IPS-18a (cell line): ENCODE measurements around the gene BTBD18.

Experiments
- H3K27ac ChIP-seq: one replicate; pipeline ENCODE4 v1.5.1; 2013; ENCODE audit warnings: low read length
- H3K27me3 ChIP-seq: one replicate; pipeline ENCODE4 v1.6.1; 2013; ENCODE audit warnings: mild to moderate bottlenecking, low read length; ENCODE audit not compliant: control insufficient read depth, insufficient read depth
- H3K36me3 ChIP-seq: one replicate; pipeline ENCODE4 v1.6.1; 2013; ENCODE audit warnings: low read depth, low read length; ENCODE audit not compliant: control insufficient read depth
- H3K4me1 ChIP-seq: one replicate; pipeline ENCODE4 v1.6.1; 2013; ENCODE audit warnings: low read depth, low read length; ENCODE audit not compliant: control insufficient read depth
- H3K4me3 ChIP-seq: one replicate; pipeline ENCODE4 v1.5.1; 2013; ENCODE audit warnings: low read length
- H3K9ac ChIP-seq: one replicate; pipeline ENCODE4 v1.6.1; 2013; ENCODE audit warnings: mild to moderate bottlenecking, low read length, moderate library complexity
- H3K9me3 ChIP-seq: one replicate; pipeline ENCODE4 v1.6.1; 2013; ENCODE audit warnings: low read depth, low read length; ENCODE audit not compliant: control insufficient read depth

BTBD18 gene, protein sequence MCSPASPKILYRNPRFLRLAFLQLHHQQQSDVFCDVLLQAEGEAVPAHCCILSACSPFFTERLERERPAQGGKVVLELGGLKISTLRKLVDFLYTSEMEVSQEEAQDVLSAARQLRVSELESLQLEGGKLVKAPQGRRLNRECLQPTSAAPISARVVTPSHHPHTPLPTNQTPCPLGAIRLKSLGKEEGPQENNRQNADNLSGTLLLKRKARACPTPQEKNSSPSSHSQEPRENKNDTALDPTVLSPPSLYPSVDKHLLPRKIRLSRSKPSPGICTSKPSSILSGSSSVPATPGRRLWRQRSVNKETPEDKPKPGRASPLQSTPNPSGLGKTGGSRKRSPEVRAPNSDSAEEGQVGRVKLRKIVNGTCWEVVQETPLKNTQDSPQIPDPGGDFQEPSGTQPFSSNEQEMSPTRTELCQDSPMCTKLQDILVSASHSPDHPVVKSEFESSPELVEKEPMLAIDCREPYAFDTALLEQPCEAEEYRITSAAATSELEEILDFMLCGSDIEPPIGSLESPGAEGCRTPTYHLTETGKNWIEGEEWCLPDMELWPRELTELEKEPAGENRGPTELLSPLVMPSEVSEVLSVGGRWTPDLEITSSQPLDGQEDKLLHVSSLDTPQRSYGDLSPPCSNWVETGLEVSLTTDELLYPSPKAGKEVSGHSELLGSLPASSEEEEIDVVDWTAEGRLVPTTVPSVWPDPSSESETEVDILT

DNA sequence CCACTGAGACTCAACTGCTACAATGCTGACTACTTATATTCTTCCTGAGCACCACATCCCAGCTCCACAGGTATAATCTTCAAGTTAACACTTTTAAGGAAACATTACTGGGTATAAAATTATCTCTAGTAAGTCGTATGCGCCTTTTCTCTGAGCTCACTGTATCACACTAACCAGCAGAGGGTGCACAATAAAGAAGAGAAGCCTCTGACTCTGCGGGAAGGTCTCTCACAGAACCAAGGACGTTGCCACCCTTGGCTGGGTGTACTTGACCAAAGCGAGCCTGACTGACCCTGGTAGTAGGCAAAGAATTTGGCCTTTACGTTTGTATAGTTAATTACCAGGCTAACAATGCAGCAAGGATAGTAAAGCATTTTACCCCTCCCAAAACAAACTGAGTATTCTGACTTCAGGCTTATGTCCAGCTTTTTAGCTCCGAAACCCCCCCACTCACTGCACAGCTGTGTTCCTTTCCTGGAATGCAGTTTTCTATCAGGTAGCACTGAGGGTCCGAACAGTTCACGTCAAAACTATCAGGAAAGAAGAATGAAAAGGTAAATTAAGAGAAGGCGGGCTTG is at the start of gene BTBD18:
Gene BTBD18 (minus strand): TSS at position 144 of the 578 bp plus-strand sequence. CDS start 631 bp downstream, outside the sequence.
- H3K36me3 ChIP-seq = no peaks in the 10 kb centered on the region
- H3K4me1 ChIP-seq = no peaks in the 10 kb centered on the region
- no peaks in the 10 kb centered on the region for H3K27me3 ChIP-seq
- H3K27ac ChIP-seq = no peak within 1 kb of the TSS
- no peak within 1 kb of the TSS for H3K4me3 ChIP-seq
- H3K9me3 ChIP-seq = no peaks in the 10 kb centered on the region
- no peak within 1 kb of the TSS for H3K9ac ChIP-seq

DNA sequence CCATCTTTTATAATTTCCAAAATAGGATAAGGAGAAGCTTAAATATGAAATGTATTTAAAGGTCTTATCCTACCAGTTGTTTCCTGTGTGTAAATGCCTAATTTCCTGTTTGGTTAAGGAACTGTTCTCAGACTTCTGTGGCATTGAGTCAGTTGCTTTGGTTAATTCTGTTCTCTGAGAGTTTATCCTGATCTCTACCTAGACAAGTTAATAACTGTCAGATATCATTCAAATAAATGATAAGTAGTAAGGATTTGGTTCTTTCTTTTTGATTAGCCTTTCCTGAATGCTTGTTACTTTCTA is 49.5 kb upstream of the BTBD18 start:
- H3K27me3 ChIP-seq = no peaks in the 10 kb centered on the region
- no peaks in the 10 kb centered on the region for H3K9me3 ChIP-seq
- no peak overlapping the region for H3K4me3 ChIP-seq
- no peak overlapping the region for H3K9ac ChIP-seq
- H3K36me3 ChIP-seq = peaks cover 70% of the 10 kb centered on the region
- no peaks in the 10 kb centered on the region for H3K4me1 ChIP-seq
- no peak overlapping the region for H3K27ac ChIP-seq

DNA sequence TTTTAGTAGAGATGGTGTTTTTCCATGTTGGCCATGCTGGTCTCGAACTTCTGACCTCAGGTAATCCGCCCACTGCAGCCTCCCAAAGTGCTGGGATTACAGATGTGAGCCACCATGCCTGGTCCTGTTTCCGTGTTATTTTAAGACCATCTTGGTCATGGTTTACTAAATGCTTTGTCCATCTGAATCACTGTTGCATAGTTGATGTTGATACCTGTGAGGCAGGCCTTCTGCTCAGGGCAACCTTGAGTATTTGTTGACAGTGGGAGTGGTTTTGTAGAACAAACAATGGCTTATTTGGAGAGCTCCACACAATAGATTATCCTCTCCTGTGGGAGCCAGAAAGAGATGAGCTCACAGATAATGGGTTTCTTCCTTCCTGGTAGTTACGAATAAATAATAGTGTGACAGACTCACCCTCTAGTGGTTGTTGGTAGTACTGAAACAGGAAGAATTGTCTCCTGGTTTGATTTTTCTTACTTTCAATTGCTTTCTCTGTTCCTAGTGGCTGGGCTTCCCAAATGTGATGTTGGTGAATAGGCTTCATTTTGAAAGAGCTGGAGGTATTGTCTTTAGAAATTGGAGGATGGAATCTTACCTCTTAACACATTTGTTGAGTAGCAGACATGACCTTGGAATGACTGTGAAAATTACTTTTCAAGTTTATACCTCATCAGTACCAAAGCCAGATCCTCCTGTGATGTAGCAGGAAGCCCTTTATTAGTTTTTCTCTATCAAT is 49.0 kb upstream of the BTBD18 start:
- no peaks in the 10 kb centered on the region for H3K27me3 ChIP-seq
- no peaks in the 10 kb centered on the region for H3K4me1 ChIP-seq
- H3K27ac ChIP-seq = no peak overlapping the region
- peaks cover 70% of the 10 kb centered on the region for H3K36me3 ChIP-seq
- H3K4me3 ChIP-seq = no peak overlapping the region
- H3K9me3 ChIP-seq = no peaks in the 10 kb centered on the region
- no peak overlapping the region for H3K9ac ChIP-seq

DNA sequence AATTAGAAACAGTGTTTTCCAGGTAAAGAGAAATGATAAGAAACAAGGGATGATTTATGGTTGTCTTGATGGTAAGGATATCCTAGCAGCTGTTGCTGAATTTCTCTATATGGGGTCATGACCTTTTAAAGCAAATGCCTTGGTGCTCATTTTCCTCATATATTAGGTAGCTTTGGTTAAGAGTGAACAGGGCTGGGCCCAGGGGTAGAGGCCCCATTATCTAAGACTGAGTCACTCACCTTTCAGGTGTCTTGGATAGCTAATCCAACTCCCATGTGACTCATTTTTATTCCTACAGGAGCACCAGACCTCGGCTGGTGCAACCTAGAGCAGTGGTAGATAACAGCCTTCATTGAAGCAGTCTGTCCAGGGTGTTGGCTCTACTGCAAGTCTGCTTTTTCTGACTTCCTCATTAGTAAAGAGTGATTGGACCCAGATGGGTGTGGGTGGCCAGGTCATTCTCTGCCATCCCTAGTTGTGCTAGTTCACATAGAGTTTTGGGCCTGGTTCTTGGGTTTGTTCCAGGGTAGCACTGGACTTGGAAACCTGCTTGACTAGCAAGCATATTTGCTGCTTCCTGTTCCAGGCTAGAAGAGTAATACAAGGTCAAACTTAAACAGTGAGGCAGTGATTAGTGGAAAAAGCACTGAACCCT is 47.4 kb upstream of the BTBD18 start:
- no peaks in the 10 kb centered on the region for H3K9me3 ChIP-seq
- H3K36me3 ChIP-seq = peaks cover 63% of the 10 kb centered on the region
- no peaks in the 10 kb centered on the region for H3K27me3 ChIP-seq
- H3K4me3 ChIP-seq = no peak overlapping the region
- H3K27ac ChIP-seq = no peak overlapping the region
- H3K4me1 ChIP-seq = no peaks in the 10 kb centered on the region
- no peak overlapping the region for H3K9ac ChIP-seq

DNA sequence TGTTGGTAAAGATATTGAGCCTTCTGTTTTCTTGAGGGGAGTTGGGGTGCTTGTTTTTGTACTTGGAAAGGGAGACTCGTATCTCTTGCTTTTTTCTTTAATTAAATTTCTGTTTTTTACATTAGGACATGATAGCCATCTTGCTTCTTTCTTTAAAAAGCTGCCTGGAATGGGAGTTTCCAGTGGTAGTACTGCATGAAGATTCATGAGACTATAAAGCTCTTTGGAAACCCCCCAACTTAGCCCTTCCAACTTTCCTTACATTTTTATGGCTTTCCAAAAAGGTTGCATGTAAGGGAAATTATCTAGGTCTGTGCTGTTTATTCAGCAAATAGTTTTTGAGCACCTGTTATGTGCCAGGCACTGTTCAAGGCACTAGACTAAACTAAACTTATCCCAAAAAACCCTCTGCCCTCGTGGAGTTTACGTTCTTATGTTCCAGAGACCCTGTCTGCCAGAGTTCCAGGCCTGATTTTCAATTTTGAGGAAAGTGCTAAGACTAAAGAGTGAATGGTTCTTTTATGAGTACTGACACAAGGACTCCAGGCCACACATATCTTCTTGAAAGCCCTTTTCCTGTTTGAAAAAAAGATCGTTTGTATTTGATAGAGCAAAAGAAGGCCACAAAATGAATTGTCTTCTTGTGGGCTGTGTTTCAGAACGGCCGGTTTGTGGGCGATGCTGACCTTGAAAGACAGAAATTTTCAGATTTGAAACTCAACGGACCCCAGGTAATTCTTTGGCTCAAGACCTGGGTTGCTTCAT is 41.9 kb upstream of the BTBD18 start:
- Histone ChIP-seq H3K4me1 (peaks cover 3% of the 10 kb centered on the region), H3K36me3 (peaks cover 44% of the 10 kb centered on the region), H3K27me3 (no peaks in the 10 kb centered on the region), H3K4me3 (no peak overlapping the region), H3K9me3 (no peaks in the 10 kb centered on the region), H3K9ac (no peak overlapping the region), H3K27ac (no peak overlapping the region)

DNA sequence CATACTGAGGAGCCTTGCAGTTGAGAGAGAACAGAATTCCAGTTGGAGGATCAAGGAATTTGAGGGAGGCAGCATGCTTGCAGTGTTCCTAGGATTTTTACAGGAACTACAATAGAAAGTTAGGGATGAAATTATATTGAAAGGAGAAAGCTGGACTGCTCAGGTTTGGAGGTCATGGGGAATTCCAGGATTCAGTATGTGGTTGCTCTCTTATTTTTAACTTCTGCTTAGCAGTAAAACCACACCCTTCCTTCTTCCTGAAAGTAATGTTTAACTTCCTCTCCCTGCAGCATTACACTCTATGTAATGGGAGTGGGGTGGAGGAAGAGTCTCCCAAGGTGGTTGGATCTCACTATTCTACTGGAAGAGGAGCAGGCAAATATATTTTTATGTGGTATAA is 41.3 kb upstream of the BTBD18 start:
- H3K4me3 ChIP-seq = no peak overlapping the region
- peaks cover 9% of the 10 kb centered on the region for H3K4me1 ChIP-seq
- H3K9ac ChIP-seq = no peak overlapping the region
- no peaks in the 10 kb centered on the region for H3K27me3 ChIP-seq
- no peak overlapping the region for H3K27ac ChIP-seq
- peaks cover 39% of the 10 kb centered on the region for H3K36me3 ChIP-seq
- H3K9me3 ChIP-seq = no peaks in the 10 kb centered on the region

DNA sequence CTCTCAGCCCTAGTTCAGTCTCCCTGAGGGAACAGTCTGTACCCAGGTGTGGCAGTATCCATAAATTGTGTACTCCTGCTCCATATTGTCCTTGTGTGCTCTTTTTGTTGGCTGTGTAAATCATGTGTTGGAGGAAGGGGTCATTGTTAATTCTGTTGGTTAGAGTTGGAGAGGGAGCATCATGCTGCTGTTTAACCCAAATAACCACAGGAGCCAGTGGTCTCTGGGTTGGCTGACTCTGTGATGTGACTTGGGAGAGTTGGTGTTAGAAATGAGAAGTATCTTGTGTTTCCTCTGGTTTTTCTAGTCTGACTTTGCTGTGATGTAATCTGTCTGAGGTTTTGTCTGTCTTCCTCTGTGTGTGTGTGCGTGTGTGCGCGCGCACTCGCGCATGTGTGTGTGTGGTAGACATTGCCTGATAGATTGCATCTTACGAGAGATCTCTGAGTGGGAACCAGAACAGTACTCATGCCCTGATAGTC is 40.5 kb upstream of the BTBD18 start:
- no peak overlapping the region for H3K4me3 ChIP-seq
- no peak overlapping the region for H3K27ac ChIP-seq
- no peaks in the 10 kb centered on the region for H3K27me3 ChIP-seq
- H3K9me3 ChIP-seq = no peaks in the 10 kb centered on the region
- peaks cover 37% of the 10 kb centered on the region for H3K36me3 ChIP-seq
- no peak overlapping the region for H3K9ac ChIP-seq
- peaks cover 17% of the 10 kb centered on the region for H3K4me1 ChIP-seq

DNA sequence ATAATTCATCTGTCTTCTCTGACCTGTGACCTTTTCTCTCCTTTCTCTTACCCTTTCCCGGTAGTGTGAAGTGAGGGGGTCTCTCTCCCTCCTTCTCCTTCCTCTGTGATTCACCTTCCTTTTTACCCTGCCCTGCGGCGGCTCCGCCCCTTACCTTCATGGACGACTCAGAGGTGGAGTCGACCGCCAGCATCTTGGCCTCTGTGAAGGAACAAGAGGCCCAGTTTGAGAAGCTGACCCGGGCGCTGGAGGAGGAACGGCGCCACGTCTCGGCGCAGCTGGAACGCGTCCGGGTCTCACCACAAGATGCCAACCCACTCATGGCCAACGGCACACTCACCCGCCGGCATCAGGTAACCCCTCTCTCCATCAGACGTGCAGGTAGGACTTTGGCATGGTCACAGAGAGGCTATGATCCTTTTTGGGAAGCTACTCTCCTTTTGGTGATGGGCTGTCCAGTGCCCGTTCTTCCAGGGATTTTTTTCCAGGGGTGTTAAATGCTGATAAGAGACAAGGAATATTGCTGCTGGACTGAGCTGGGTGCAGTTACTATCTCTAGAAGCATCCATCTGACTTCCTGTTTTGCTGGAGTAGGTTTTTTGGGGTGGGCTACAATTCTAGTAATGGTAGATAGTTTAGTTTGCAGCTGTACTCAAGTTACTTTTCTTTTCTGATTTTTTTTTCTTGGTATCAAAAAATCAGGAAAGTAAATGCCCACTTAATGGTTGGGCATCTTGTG is 39.9 kb upstream of the BTBD18 start:
- H3K27me3 ChIP-seq = no peaks in the 10 kb centered on the region
- no peaks in the 10 kb centered on the region for H3K9me3 ChIP-seq
- no peak overlapping the region for H3K27ac ChIP-seq
- no peak overlapping the region for H3K9ac ChIP-seq
- peaks cover 33% of the 10 kb centered on the region for H3K36me3 ChIP-seq
- H3K4me3 ChIP-seq = no peak overlapping the region
- H3K4me1 ChIP-seq = peaks cover 20% of the 10 kb centered on the region

DNA sequence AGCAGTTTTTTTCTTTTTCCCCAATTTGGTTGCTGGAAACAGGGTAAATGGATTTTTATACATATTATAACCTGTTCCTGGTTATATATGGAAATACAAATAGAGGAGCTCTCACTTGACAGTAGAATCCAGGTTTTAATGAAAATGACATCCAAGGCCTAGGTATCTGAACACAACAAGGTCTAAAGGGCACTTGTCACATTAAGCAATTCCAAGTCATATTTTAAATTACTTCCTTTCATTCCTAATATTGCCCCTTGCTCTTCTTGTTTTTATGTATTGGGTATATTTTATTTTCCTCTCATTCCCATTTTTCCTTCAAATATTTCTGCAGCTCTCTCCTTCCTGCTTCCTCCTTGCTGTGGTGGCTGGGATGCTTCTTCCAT is 37.1 kb upstream of the BTBD18 start:
- Histone ChIP-seq H3K4me3 (no peak overlapping the region), H3K9me3 (no peaks in the 10 kb centered on the region), H3K4me1 (peaks cover 20% of the 10 kb centered on the region), H3K27ac (no peak overlapping the region), H3K27me3 (no peaks in the 10 kb centered on the region), H3K9ac (no peak overlapping the region), H3K36me3 (peaks cover 17% of the 10 kb centered on the region)
